H9 (cell line): ENCODE measurements around the gene NOD1. TPM values are rescaled to one million over a fixed set of nuclear protein-coding genes. Genes with fewer than 3 reads are reported as not detected.

Source experiments
- DNase-seq: peaks from one replicate; pipeline ENCODE4 v3.0.0-alpha.2; 2017
- H2AFZ ChIP-seq: one replicate; pipeline ENCODE4 v1.6.1; 2013; ENCODE audit warnings: mild to moderate bottlenecking, low read length, control low read depth, moderate library complexity
- H2AK5ac ChIP-seq: 2 replicates; pipeline ENCODE4 v1.6.1; 2013; ENCODE audit warnings: low read length, control low read depth, mixed read lengths; ENCODE audit not compliant: insufficient read length
- H2BK120ac ChIP-seq: one replicate; pipeline ENCODE4 v1.6.1; 2013; ENCODE audit warnings: low read depth, mild to moderate bottlenecking, low read length, control low read depth, inconsistent platforms; ENCODE audit not compliant: poor library complexity, severe bottlenecking
- H2BK12ac ChIP-seq: 2 replicates; pipeline ENCODE4 v1.6.1; 2013; ENCODE audit warnings: low read length, control low read depth, mixed read lengths, low read depth; ENCODE audit not compliant: insufficient read length
- H2BK15ac ChIP-seq: 2 replicates; pipeline ENCODE4 v1.6.1; 2013; ENCODE audit warnings: low read depth, low read length, control low read depth
- H2BK20ac ChIP-seq: one replicate; pipeline ENCODE4 v1.6.1; 2013; ENCODE audit warnings: low read depth, mild to moderate bottlenecking, low read length, control low read depth, inconsistent platforms; ENCODE audit not compliant: poor library complexity, severe bottlenecking
- H2BK5ac ChIP-seq: 2 replicates; pipeline ENCODE4 v1.6.1; 2013; ENCODE audit warnings: low read length, control low read depth, mixed read lengths; ENCODE audit not compliant: insufficient read length
- H3K14ac ChIP-seq: 2 replicates; pipeline ENCODE4 v1.6.1; 2013; ENCODE audit warnings: low read length, control low read depth; ENCODE audit not compliant: insufficient read depth
- H3K18ac ChIP-seq: 2 replicates; pipeline ENCODE4 v1.6.1; 2013; ENCODE audit warnings: low read depth, mild to moderate bottlenecking, mixed read lengths, low read length, control low read depth; ENCODE audit not compliant: insufficient read length
- H3K23ac ChIP-seq: 2 replicates; pipeline ENCODE4 v1.6.1; 2013; ENCODE audit warnings: low read length, control low read depth, mixed read lengths, low read depth; ENCODE audit not compliant: insufficient read length
- H3K23me2 ChIP-seq: 2 replicates; pipeline ENCODE4 v1.6.1; 2013; ENCODE audit warnings: low read depth, mild to moderate bottlenecking, mixed read lengths, low read length, control low read depth; ENCODE audit not compliant: insufficient read length, poor library complexity, severe bottlenecking
- H3K27ac ChIP-seq: 2 replicates; pipeline ENCODE4 v1.5.1; 2013; ENCODE audit warnings: low read length, control low read depth, mixed read lengths, low read depth; ENCODE audit not compliant: insufficient read length
- H3K27me3 ChIP-seq: 2 replicates; pipeline ENCODE4 v1.6.1; 2013; ENCODE audit warnings: low read length, control low read depth, inconsistent platforms; ENCODE audit not compliant: insufficient read depth
- H3K4ac ChIP-seq: 2 replicates; pipeline ENCODE4 v1.6.1; 2013; ENCODE audit warnings: low read depth, mild to moderate bottlenecking, control low read depth, inconsistent platforms, low read length, moderate library complexity
- H3K4me1 ChIP-seq: 2 replicates; pipeline ENCODE4 v1.6.1; 2013; ENCODE audit warnings: low read length, control low read depth, inconsistent platforms; ENCODE audit not compliant: insufficient read depth
- H3K4me2 ChIP-seq: 2 replicates; pipeline ENCODE4 v1.6.1; 2013; ENCODE audit warnings: low read length, control low read depth, mixed read lengths; ENCODE audit not compliant: insufficient read length, insufficient read depth
- H3K56ac ChIP-seq: 2 replicates; pipeline ENCODE4 v1.6.1; 2013; ENCODE audit warnings: low read depth, mild to moderate bottlenecking, mixed read lengths, low read length, control low read depth; ENCODE audit not compliant: insufficient read length
- H3K79me1 ChIP-seq: 2 replicates; pipeline ENCODE4 v1.6.1; 2013; ENCODE audit warnings: low read depth, mild to moderate bottlenecking, moderate library complexity, low read length, control low read depth, inconsistent platforms; ENCODE audit not compliant: insufficient read depth, poor library complexity, severe bottlenecking
- H3K79me2 ChIP-seq: 2 replicates; pipeline ENCODE4 v1.6.1; 2013; ENCODE audit warnings: low read length, control low read depth, inconsistent platforms; ENCODE audit not compliant: insufficient read depth
- H3K9ac ChIP-seq: 2 replicates; pipeline ENCODE4 v1.6.1; 2013; ENCODE audit warnings: low read length, control low read depth, mixed read lengths; ENCODE audit not compliant: insufficient read length; ENCODE audit errors: extremely low read depth
- H3K9me3 ChIP-seq: one replicate; pipeline ENCODE4 v1.6.1; 2013; ENCODE audit warnings: low read depth, low read length, inconsistent platforms; ENCODE audit not compliant: control insufficient read depth
- H3T11ph ChIP-seq: one replicate; pipeline ENCODE4 v1.6.1; 2013; ENCODE audit warnings: mild to moderate bottlenecking, low read length, control low read depth, inconsistent platforms
- H4K20me1 ChIP-seq: one replicate; pipeline ENCODE4 v1.6.1; 2013; ENCODE audit not compliant: control insufficient read depth, insufficient read length, insufficient read depth
- H4K5ac ChIP-seq: 2 replicates; pipeline ENCODE4 v1.6.1; 2013; ENCODE audit warnings: low read depth, mild to moderate bottlenecking, mixed read lengths, low read length, control low read depth; ENCODE audit not compliant: insufficient read length
- H4K8ac ChIP-seq: replicated peaks from 2 replicates; pipeline ENCODE4 v1.6.1; 2013; ENCODE audit warnings: low read length, control low read depth, mixed read lengths, low read depth; ENCODE audit not compliant: insufficient read length
- H4K91ac ChIP-seq: 2 replicates; pipeline ENCODE4 v1.6.1; 2013; ENCODE audit warnings: low read depth, mild to moderate bottlenecking, moderate library complexity, mixed read lengths, low read length, control low read depth; ENCODE audit not compliant: insufficient read length
- H3K27ac Mint-ChIP-seq, 3 experiments: 2 replicates in 2 of 3; 3 replicates in 1 of 3; pipeline ENCODE4 v1.8.0; 2020 to 2021; ENCODE audit warnings: mixed read lengths in 3 of 3, mild to moderate bottlenecking in 1 of 3, moderate library complexity in 1 of 3
- H3K27me3 Mint-ChIP-seq: 2 replicates; pipeline ENCODE4 v1.8.0; 2021; ENCODE audit warnings: low read depth, mild to moderate bottlenecking, moderate library complexity, mixed read lengths
- H3K36me3 Mint-ChIP-seq, 3 experiments: 2 replicates in 2 of 3; 3 replicates in 1 of 3; pipeline ENCODE4 v1.8.0; 2020 to 2021; ENCODE audit warnings: low read depth in 3 of 3, mixed read lengths in 3 of 3; ENCODE audit not compliant: insufficient read depth in 1 of 3
- H3K4me1 Mint-ChIP-seq, 2 experiments: 2 replicates each; pipeline ENCODE4 v1.8.0; 2020; ENCODE audit warnings: mixed read lengths in 2 of 2
- H3K4me3 Mint-ChIP-seq, 2 experiments: 2 replicates in 1 of 2; 3 replicates in 1 of 2; pipeline ENCODE4 v1.8.0; 2020 to 2021; ENCODE audit warnings: mild to moderate bottlenecking in 2 of 2, mixed read lengths in 2 of 2, moderate library complexity in 1 of 2
- H3K9me3 Mint-ChIP-seq, 2 experiments: 2 replicates in 1 of 2; 3 replicates in 1 of 2; pipeline ENCODE4 v1.8.0; 2020; ENCODE audit warnings: mild to moderate bottlenecking in 2 of 2, mixed read lengths in 2 of 2, moderate library complexity in 1 of 2
- WGBS: extraction: QIAGEN DNeasy Blood & Tissue Kit; methylation state at CpG from one replicate; pipeline ENCODE4 v1.1.7; 2013; ENCODE audit warnings: missing lambda C conversion rate, low lambda C conversion rate, mixed read lengths; ENCODE audit not compliant: insufficient read length; ENCODE audit errors: extremely low coverage; 5-methylcytosine and 5-hydroxymethylcytosine counted together
- total RNA-seq: library from RNA; stranded (reverse); gene quantifications from 2 replicates; pipeline ENCODE4 v1.2.1, GENCODE V29; 2021
- TF ChIP-seq, protein P1 (sequence below): fragments of 200-600 bp; sonication (generic); conservative IDR thresholded peaks from 3 replicates; pipeline ENCODE4 v1.8.0; 2021; ENCODE audit warnings: antibody characterized with exemption, mild to moderate bottlenecking

The NOD1 gene
- total RNA-seq, 1 experiment from 2014 or later: 5.3 TPM

DNA sequence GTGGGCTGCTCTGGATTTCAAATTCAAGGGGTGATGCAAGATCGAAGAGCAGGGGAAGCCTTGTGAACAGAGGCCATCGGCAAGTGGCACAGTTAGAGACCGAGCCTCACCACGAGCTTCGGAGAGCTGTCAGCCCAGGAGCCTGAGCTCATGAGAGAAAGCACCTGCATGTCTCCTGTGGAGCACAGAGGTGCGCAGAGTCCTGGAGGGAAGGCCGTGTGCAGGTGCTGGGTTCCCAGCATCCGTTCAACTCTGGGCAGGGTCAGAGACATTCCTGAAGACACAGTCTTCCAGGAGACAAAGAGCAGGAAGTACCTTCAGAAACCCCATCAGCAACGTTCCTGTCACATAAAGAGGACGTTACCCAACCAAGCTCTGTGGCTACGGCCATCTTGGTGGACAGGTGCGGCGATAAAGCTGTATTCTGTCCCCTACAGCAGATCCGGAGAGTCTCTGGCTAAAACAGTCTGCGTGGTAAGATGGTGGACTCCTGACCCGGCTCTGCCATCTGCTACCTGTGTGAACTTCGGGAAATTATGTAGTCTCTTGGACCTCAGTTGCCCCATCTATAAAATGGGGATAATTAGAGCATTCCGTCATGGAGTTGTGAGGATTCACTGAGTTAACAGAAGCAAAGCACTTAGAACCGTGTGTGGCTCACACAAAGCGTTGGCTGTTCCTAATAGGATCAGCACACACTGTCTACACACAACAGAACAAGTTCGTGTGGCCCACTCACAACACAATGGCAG lies 40.6 kb downstream of the NOD1 start:
- Mint-ChIP-seq H3K9me3 (peaks cover 0 to 5% of the 10 kb centered on the region in 2 experiments; a peak in 1 of 5 replicates), H3K4me3 (no peak overlapping the region)

More for the DNA sequence above, 40.6 kb downstream of the NOD1 start:
- Histone ChIP-seq H3K4ac (no peak overlapping the region), H3K23ac (no peak overlapping the region), H2BK5ac (no peak overlapping the region), H3K9ac (no peak overlapping the region), H4K8ac (no peak overlapping the region), H4K20me1 (no peaks in the 10 kb centered on the region), H2BK120ac (no peak overlapping the region), H2BK12ac (no peak overlapping the region), H4K5ac (no peak overlapping the region), H2BK15ac (no peak overlapping the region), H3K56ac (no peak overlapping the region), H2AFZ (no peak overlapping the region), H3K27me3 (no peaks in the 10 kb centered on the region), H2BK20ac (no peak overlapping the region), H3K14ac (no peak overlapping the region), H3K23me2 (no peaks in the 10 kb centered on the region), H3K79me2 (no peaks in the 10 kb centered on the region), H3K4me1 (peaks cover 3% of the 10 kb centered on the region; the same call in 1 of the 2 replicates), H3K79me1 (no peaks in the 10 kb centered on the region), H3T11ph (no peak overlapping the region), H2AK5ac (no peak overlapping the region), H3K27ac (no peak overlapping the region), H3K4me2 (no peak overlapping the region), H3K9me3 (no peaks in the 10 kb centered on the region), H3K18ac (no peak overlapping the region), H4K91ac (no peak overlapping the region)
- H3K27me3 Mint-ChIP-seq: no peaks in the 10 kb centered on the region; the same call in 1 of the 2 replicates
- no peak overlapping the region; a peak in 1 of 7 replicates for H3K27ac Mint-ChIP-seq
- TF ChIP-seq, protein P1, sequence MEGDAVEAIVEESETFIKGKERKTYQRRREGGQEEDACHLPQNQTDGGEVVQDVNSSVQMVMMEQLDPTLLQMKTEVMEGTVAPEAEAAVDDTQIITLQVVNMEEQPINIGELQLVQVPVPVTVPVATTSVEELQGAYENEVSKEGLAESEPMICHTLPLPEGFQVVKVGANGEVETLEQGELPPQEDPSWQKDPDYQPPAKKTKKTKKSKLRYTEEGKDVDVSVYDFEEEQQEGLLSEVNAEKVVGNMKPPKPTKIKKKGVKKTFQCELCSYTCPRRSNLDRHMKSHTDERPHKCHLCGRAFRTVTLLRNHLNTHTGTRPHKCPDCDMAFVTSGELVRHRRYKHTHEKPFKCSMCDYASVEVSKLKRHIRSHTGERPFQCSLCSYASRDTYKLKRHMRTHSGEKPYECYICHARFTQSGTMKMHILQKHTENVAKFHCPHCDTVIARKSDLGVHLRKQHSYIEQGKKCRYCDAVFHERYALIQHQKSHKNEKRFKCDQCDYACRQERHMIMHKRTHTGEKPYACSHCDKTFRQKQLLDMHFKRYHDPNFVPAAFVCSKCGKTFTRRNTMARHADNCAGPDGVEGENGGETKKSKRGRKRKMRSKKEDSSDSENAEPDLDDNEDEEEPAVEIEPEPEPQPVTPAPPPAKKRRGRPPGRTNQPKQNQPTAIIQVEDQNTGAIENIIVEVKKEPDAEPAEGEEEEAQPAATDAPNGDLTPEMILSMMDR: no peak
- no peak for DNase-seq
- H3K36me3 Mint-ChIP-seq: peaks cover 19 to 31% (median 23%) of the 10 kb centered on the region in 3 experiments
- peaks cover 17 to 22% of the 10 kb centered on the region in 2 experiments for H3K4me1 Mint-ChIP-seq
- WGBS: no CpG with 5 or more reads among the region's 21 CpGs
